K562 (cell line): ENCODE measurements around the gene KLHDC10. TPM values are rescaled to one million over a fixed set of nuclear protein-coding genes. Genes with fewer than 3 reads are reported as not detected.

Experiments
- ATAC-seq: fragments of 200-7000 bp; cut with Tn5 transposase; 3 replicates; pipeline ENCODE4 v1.9.1; 2020; ENCODE audit warnings: moderate library complexity
- BruUV-seq: library from RNA; stranded (reverse); fragments of 400-500 nt; replicated peaks from 2 replicates; lab custom pipeline; 2021; lab: Mats Ljungman, UMichigan
- CTCF ChIA-PET: fragments of 300-600 bp; formaldehyde crosslinking; extraction: SDS; loops from one replicate; lab custom pipeline; 2021; ENCODE audit warnings: low intra/inter-chr PET ratio; lab: Yijun Ruan, JAX
- POLR2A ChIA-PET: fragments of 300-600, 350-650 bp; sonication (Branson Sonifier 250); formaldehyde crosslinking; extraction: SDS; loops from one replicate; lab custom pipeline; 2021; ENCODE audit warnings: antibody characterized with exemption, inconsistent platforms; lab: Yijun Ruan, JAX
- DNase-seq, 4 experiments: peaks; one replicate each; pipeline versions ENCODE4 v3.0.0 to v3.0.0-alpha.2; 2011 to 2018; ENCODE audit warnings: low spot score in 3 of 4, mixed read lengths in 3 of 4; ENCODE audit errors: extremely low read depth in 1 of 4
- FAIRE-seq: peaks from 2 replicates; lab custom pipeline; 2011; peaks lifted over from hg19 to GRCh38; lab: Jason Lieb, UNC
- H2AFZ ChIP-seq: 2 replicates; pipeline ENCODE4 v1.6.0; 2011; ENCODE audit warnings: low read depth, low read length, control low read depth, inconsistent platforms
- H3K27ac ChIP-seq: fragments of 200-600 bp; 3 replicates; pipeline ENCODE4 v1.8.0; 2011; ENCODE audit warnings: low read depth, mild to moderate bottlenecking, control low read depth, inconsistent platforms, low read length, moderate library complexity, mixed read lengths; ENCODE audit errors: extremely low read depth
- H3K27me3 ChIP-seq, 2 experiments: fragments of 300-600 bp in 1 of 2; 2 replicates in 1 of 2; 3 replicates in 1 of 2; pipeline versions ENCODE4 v1.6.0 to v1.8.0; 2011; ENCODE audit warnings: inconsistent platforms in 2 of 2, low read length in 2 of 2, mild to moderate bottlenecking in 1 of 2, mixed read lengths in 1 of 2, moderate library complexity in 1 of 2; ENCODE audit not compliant: control insufficient read depth in 2 of 2, insufficient read depth in 2 of 2
- H3K36me3 ChIP-seq: fragments of 300-600 bp; 3 replicates; pipeline ENCODE4 v1.8.0; 2011; ENCODE audit warnings: mild to moderate bottlenecking, low read length, inconsistent platforms; ENCODE audit not compliant: control insufficient read depth, insufficient read depth
- H3K4me1 ChIP-seq, 2 experiments: fragments of 200-600 bp in 1 of 2; replicated peaks in 1 of 2; 2 replicates in 1 of 2; 3 replicates in 1 of 2; pipeline versions ENCODE4 v1.5.1 to v1.8.0; 2011; ENCODE audit warnings: inconsistent platforms in 2 of 2, low read length in 2 of 2, mild to moderate bottlenecking in 1 of 2, mixed read lengths in 1 of 2, moderate library complexity in 1 of 2; ENCODE audit not compliant: control insufficient read depth in 2 of 2, insufficient read depth in 2 of 2
- H3K4me2 ChIP-seq: 2 replicates; pipeline ENCODE4 v1.6.1; 2011; ENCODE audit warnings: low read length, control low read depth, inconsistent platforms, mixed read lengths; ENCODE audit not compliant: insufficient read depth
- H3K4me3 ChIP-seq: fragments of 200-600 bp; sonication (generic), shearing (Covaris generic); 2 replicates; pipeline ENCODE4 v1.5.1; 2016; ENCODE audit warnings: control low read depth, inconsistent platforms
- H3K79me2 ChIP-seq: fragments of 200-600 bp; 3 replicates; pipeline ENCODE4 v1.8.0; 2011; ENCODE audit warnings: low read length, inconsistent platforms; ENCODE audit not compliant: control insufficient read depth, insufficient read depth
- H3K9ac ChIP-seq, 2 experiments: 2 replicates each; pipeline versions ENCODE4 v1.6.0 to v1.6.1; 2011; ENCODE audit warnings: low read depth in 2 of 2, low read length in 2 of 2, control low read depth in 1 of 2, inconsistent platforms in 1 of 2, mild to moderate bottlenecking in 1 of 2, mixed read lengths in 1 of 2; ENCODE audit not compliant: insufficient read depth in 1 of 2
- H3K9me1 ChIP-seq: one replicate; pipeline ENCODE4 v1.6.0; 2011; ENCODE audit warnings: inconsistent platforms, mild to moderate bottlenecking, low read length, moderate library complexity; ENCODE audit not compliant: control insufficient read depth, insufficient read depth
- H3K9me3 ChIP-seq: replicated peaks from 2 replicates; pipeline ENCODE4 v1.5.1; 2011; ENCODE audit warnings: low read depth, low read length, inconsistent platforms; ENCODE audit not compliant: control insufficient read depth, insufficient read depth
- H4K20me1 ChIP-seq: replicated peaks from 2 replicates; pipeline ENCODE4 v1.6.1; 2011; ENCODE audit warnings: low read length, inconsistent platforms, mixed read lengths; ENCODE audit not compliant: control insufficient read depth, insufficient read depth
- AFF1 ChIP-seq, 2 experiments: fragments of 450-650 bp; IDR thresholded peaks; 2 replicates each; pipeline ENCODE4 v1.6.1; 2018; ENCODE audit warnings: mild to moderate bottlenecking in 2 of 2, low read depth in 1 of 2; ENCODE audit not compliant: partially characterized antibody in 2 of 2
- ATF6 ChIP-seq: sonication (generic); formaldehyde crosslinking; IDR thresholded peaks from 2 replicates; pipeline ENCODE4 v1.4.0; 2020; ENCODE audit warnings: mild to moderate bottlenecking, missing genetic modification reagents
- BRD4 ChIP-seq: fragments of 200-600 bp; sonication (generic); IDR thresholded peaks from 2 replicates; pipeline ENCODE4 v1.6.1; 2017; ENCODE audit warnings: inconsistent platforms
- BRD9 ChIP-seq: fragments of 450-650 bp; IDR thresholded peaks from 2 replicates; pipeline ENCODE4 v1.6.1; 2018; ENCODE audit warnings: low read depth; ENCODE audit not compliant: partially characterized antibody
- CHD2 ChIP-seq: IDR thresholded peaks from 2 replicates; pipeline ENCODE4 v1.6.1; 2011; ENCODE audit warnings: low read depth, low read length
- FOXK1 ChIP-seq: sonication (generic); formaldehyde crosslinking; IDR thresholded peaks from 2 replicates; pipeline ENCODE4 v1.8.0; 2022; ENCODE audit warnings: missing genetic modification reagents, mild to moderate bottlenecking, borderline replicate concordance
- GTF2A2 ChIP-seq: IDR thresholded peaks from 2 replicates; pipeline ENCODE4 v1.6.1; 2016; ENCODE audit warnings: mild to moderate bottlenecking, missing genetic modification characterization, missing compliant biosample characterization
- IRF1 ChIP-seq: sonication (generic); formaldehyde crosslinking; IDR thresholded peaks from 2 replicates; pipeline ENCODE4 v1.8.0; 2022; ENCODE audit warnings: missing genetic modification reagents, mild to moderate bottlenecking, borderline replicate concordance
- MBD2 ChIP-seq: sonication (generic); IDR thresholded peaks from 2 replicates; pipeline ENCODE4 v1.6.1; 2016; ENCODE audit warnings: low read depth, borderline replicate concordance
- MXI1 ChIP-seq: IDR thresholded peaks from 2 replicates; pipeline ENCODE4 v1.6.1; 2011; ENCODE audit warnings: low read depth, mild to moderate bottlenecking, improper control_type of control experiment, low read length
- POLR2G ChIP-seq: fragments of 200-400 bp; formaldehyde crosslinking; IDR thresholded peaks from 2 replicates; pipeline ENCODE4 v1.6.1; 2017; ENCODE audit warnings: low read depth, mild to moderate bottlenecking, antibody characterized with exemption, low read length, moderate library complexity
- RFX5 ChIP-seq: IDR thresholded peaks from 2 replicates; pipeline ENCODE4 v1.6.1; 2011; ENCODE audit warnings: low read depth, mild to moderate bottlenecking, improper control_type of control experiment, low read length
- ZEB2 ChIP-seq: fragments of 450-650 bp; IDR thresholded peaks from 2 replicates; pipeline ENCODE4 v1.6.1; 2016
- ZNF584 ChIP-seq: fragments of 200-800 bp; sonication (Bioruptor generic); IDR thresholded peaks from 2 replicates; pipeline ENCODE4 v1.6.1; 2016; ENCODE audit warnings: low read depth, mild to moderate bottlenecking, missing genetic modification characterization, missing compliant biosample characterization
- WGBS: fragments of 100-300 bp; shearing (Covaris generic); methylation state at CpG from one replicate; pipeline ENCODE4 v1.1.6; 2016; ENCODE audit warnings: low coverage, mixed read lengths; ENCODE audit not compliant: insufficient coverage; ENCODE audit errors: missing lambda C conversion rate; 5-methylcytosine and 5-hydroxymethylcytosine counted together
- in situ Hi-C: fragments of 300-500 bp; cut with MboI; formaldehyde crosslinking; loops from 4 replicates; pipeline ENCODE4 v1.15.0; 2018; ENCODE audit warnings: inconsistent platforms, mixed read lengths
- intact Hi-C: fragments of 100-400 bp; cut with micrococcal nuclease; formaldehyde crosslinking; loops from 2 replicates; pipeline ENCODE4 v1.14.2; 2022
- polyA plus RNA-seq, 8 experiments: library from polyadenylated mRNA; depleted of rRNA in 4 of 8; stranded (reverse) in 5 of 8; unstranded in 3 of 8; fragments of >200 nt; fragmentation: Nextera tagmentation in 2 of 8; fragmentation: Illumina TruSeq in 1 of 8; extraction: Ambion mirVana in 2 of 8; extraction: Trizol in 1 of 8; gene quantifications; 2 replicates each; pipeline versions ENCODE4 v1.2.1 to v1.2.3, GENCODE V29; 2011 to 2014; ENCODE audit warnings: inconsistent platforms in 1 of 8, missing spikeins in 1 of 8
- total RNA-seq, 7 experiments: library from RNA; depleted of rRNA in 6 of 7; stranded (reverse); fragments of >200 nt in 6 of 7; fragmentation: Illumina TruSeq in 2 of 7; extraction: Trizol in 2 of 7; gene quantifications; 2 replicates each; pipeline versions ENCODE4 v1.2.1 to v1.2.3, GENCODE V29; 2011 to 2021; ENCODE audit warnings: low replicate concordance in 1 of 7

KLHDC10 gene
- total and polyA plus RNA-seq, 9 of the 15 experiments (the other 6 are each of a cell fraction or from before 2014, with no cell fraction given), result 9.8 to 80.5 (median 31.4) TPM

- ChIA-PET POLR2A (interaction anchor here (0.6 to 5.5 kb wide), 8 partner anchors 8 to 73 kb away, joined by 3 to 48 read pairs (median 6); partner anchors contain the start of gene TMEM209), CTCF (no interaction called here)
- no peaks in the 10 kb centered on the region for H3K27me3 ChIP-seq
- peak overlapping the region; percentile 89 for H3K27ac ChIP-seq
- H3K9ac ChIP-seq, result peak overlapping the region; percentile 32 to 59; a peak in 2 of 4 replicates
- 2% methylated on average over 12 of the region's 12 CpGs for WGBS
- H3K4me2 ChIP-seq, result peak overlapping the region; percentile 60
- H2AFZ ChIP-seq, result peak overlapping the region; percentile 20
- H3K4me1 ChIP-seq, result peaks cover 34 to 82% of the 10 kb centered on the region in 2 experiments
- peaks cover 33% of the 10 kb centered on the region; the same call in 2 of the 3 replicates for H3K79me2 ChIP-seq
- FAIRE-seq (peak; percentile 69), DNase-seq (peak; percentile 88 to 96 (median 90)), ATAC-seq (peak; percentile 47)
- no peak overlapping the region for H3K4me3 ChIP-seq
- H3K9me1 ChIP-seq, result no peaks in the 10 kb centered on the region
- H3K36me3 ChIP-seq, result peaks cover 84% of the 10 kb centered on the region
- no peaks in the 10 kb centered on the region for H3K9me3 ChIP-seq
- BruUV-seq, result no TSS peak
- in situ Hi-C loops, result no loop called here
- no peaks in the 10 kb centered on the region for H4K20me1 ChIP-seq
- intact Hi-C loops, result loop anchor here (1.0 kb wide), 1 partner anchor 73 kb away; the partner anchor contains the start of gene TMEM209
- 0 out of 2 replicates have a peak, but pooled peaks have one; percentile 43 for TF ChIP-seq ATF6 (CRISPR knock-in tag)
- peak in 1 of 2 experiments; percentile 24 for TF ChIP-seq AFF1 (IDR thresholded peaks at IDR 0.05; ENCODE audit: low read depth in 1 of 2, partially characterized antibody in 2 of 2)
- no peak for TF ChIP-seq MXI1
- no peak for TF ChIP-seq FOXK1 (CRISPR knock-in tag)
- no peak for TF ChIP-seq IRF1 (CRISPR knock-in tag)
- no peak for TF ChIP-seq POLR2G
- 0 out of 2 replicates have a peak, but pooled peaks have one; percentile 17 for TF ChIP-seq BRD4
- peak; percentile 48 for TF ChIP-seq BRD9
- no peak for TF ChIP-seq GTF2A2
- TF ChIP-seq MBD2, result peak; percentile 53; the same call in 1 of the 2 replicates
- no peak for TF ChIP-seq ZNF584 (CRISPR knock-in tag)
- TF ChIP-seq CHD2, result peak; percentile 21; the same call in 1 of the 2 replicates
- TF ChIP-seq ZEB2, result peak; percentile 93
- no peak for TF ChIP-seq RFX5
Observed at GRCh38 chr7:130131964-130132875, 61.9 kb downstream of the KLHDC10 start.
